KMS-11 (cell line): ENCODE measurements around the gene EEFSEC.

Source experiments
- H2AFZ ChIP-seq: fragments of 200-600 bp; sonication (generic); 2 replicates; pipeline ENCODE4 v1.6.1; 2016; ENCODE audit warnings: antibody characterized with exemption, mixed run types, low read depth
- H3K27ac ChIP-seq: fragments of 200-600 bp; sonication (generic); 2 replicates; pipeline ENCODE4 v1.6.1; 2016; ENCODE audit warnings: mild to moderate bottlenecking, mixed run types
- H3K27me3 ChIP-seq: fragments of 200-600 bp; sonication (generic); 2 replicates; pipeline ENCODE4 v1.6.1; 2017; ENCODE audit warnings: mild to moderate bottlenecking, low read depth, mixed run types, moderate library complexity; ENCODE audit not compliant: insufficient read depth
- H3K36me3 ChIP-seq: fragments of 200-600 bp; sonication (generic); 2 replicates; pipeline ENCODE4 v1.6.1; 2017; ENCODE audit warnings: mild to moderate bottlenecking, mixed run types; ENCODE audit not compliant: insufficient read depth
- H3K4me1 ChIP-seq: fragments of 200-600 bp; sonication (generic); 2 replicates; pipeline ENCODE4 v1.6.1; 2016; ENCODE audit warnings: mild to moderate bottlenecking, low read depth, mixed run types; ENCODE audit not compliant: poor library complexity, severe bottlenecking
- H3K4me2 ChIP-seq: fragments of 200-600 bp; sonication (generic); 2 replicates; pipeline ENCODE4 v1.7.0; 2016; ENCODE audit warnings: mild to moderate bottlenecking, mixed run types
- H3K4me3 ChIP-seq: fragments of 200-600 bp; sonication (generic); IDR thresholded peaks from 2 replicates; pipeline ENCODE4 v1.6.1; 2017; ENCODE audit warnings: low read depth, low read length, mixed read lengths; ENCODE audit not compliant: insufficient read depth
- H3K79me2 ChIP-seq: fragments of 200-600 bp; sonication (generic); 2 replicates; pipeline ENCODE4 v1.6.1; 2016; ENCODE audit warnings: low read depth, mixed run types; ENCODE audit not compliant: insufficient read depth
- H3K9ac ChIP-seq: fragments of 200-600 bp; sonication (generic); 2 replicates; pipeline ENCODE4 v1.6.1; 2016; ENCODE audit warnings: mild to moderate bottlenecking, mixed run types
- H4K20me1 ChIP-seq: fragments of 200-600 bp; sonication (generic); 2 replicates; pipeline ENCODE4 v1.6.1; 2016; ENCODE audit warnings: mild to moderate bottlenecking, mixed run types; ENCODE audit not compliant: insufficient read depth
- CTCF ChIP-seq: fragments of 200-600 bp; sonication (generic); conservative IDR thresholded peaks from 2 replicates; pipeline ENCODE4 v1.6.1; 2017; ENCODE audit warnings: low read depth, mild to moderate bottlenecking, antibody characterized with exemption, low read length, moderate library complexity, mixed read lengths

Gene EEFSEC

GRCh38 chr3:128432971-128433836, 279.9 kb downstream of the EEFSEC start:
- Histone ChIP-seq H3K9ac (no peak overlapping the region), H3K4me1 (no peaks in the 10 kb centered on the region), H3K36me3 (no peaks in the 10 kb centered on the region), H2AFZ (no peak overlapping the region), H3K27me3 (peaks cover 14% of the 10 kb centered on the region; the same call in 1 of the 2 replicates), H3K79me2 (no peaks in the 10 kb centered on the region), H3K4me3 (no peak overlapping the region), H3K4me2 (no peak overlapping the region), H4K20me1 (no peaks in the 10 kb centered on the region), H3K27ac (no peak overlapping the region)
- TF ChIP-seq CTCF = no peak

- Histone ChIP-seq H4K20me1 (no peaks in the 10 kb centered on the region), H3K36me3 (no peaks in the 10 kb centered on the region), H3K4me3 (no peak overlapping the region), H3K9ac (no peak overlapping the region), H3K4me1 (no peaks in the 10 kb centered on the region), H3K79me2 (no peaks in the 10 kb centered on the region), H2AFZ (no peak overlapping the region), H3K4me2 (no peak overlapping the region), H3K27me3 (peaks cover 14% of the 10 kb centered on the region; the same call in 1 of the 2 replicates), H3K27ac (no peak overlapping the region)
- no peak for TF ChIP-seq CTCF
Observed at GRCh38 chr3:128433837-128434165, 280.5 kb downstream of the EEFSEC start.

- Histone ChIP-seq H3K27me3 (peaks cover 16% of the 10 kb centered on the region; the same call in 1 of the 2 replicates), H3K79me2 (no peaks in the 10 kb centered on the region), H3K27ac (no peak overlapping the region)
Observed at GRCh38 chr3:128434524-128434923, 281.2 kb downstream of the EEFSEC start.

GRCh38 chr3:128435058-128435457, 281.8 kb downstream of the EEFSEC start:
- Histone ChIP-seq H3K27me3 (peaks cover 21% of the 10 kb centered on the region; the same call in 1 of the 2 replicates), H4K20me1 (no peaks in the 10 kb centered on the region), H3K79me2 (no peaks in the 10 kb centered on the region), H3K36me3 (no peaks in the 10 kb centered on the region), H3K4me1 (no peaks in the 10 kb centered on the region), H3K27ac (no peak overlapping the region), H3K4me2 (no peak overlapping the region), H3K9ac (no peak overlapping the region), H3K4me3 (no peak overlapping the region), H2AFZ (no peak overlapping the region)
- no peak for TF ChIP-seq CTCF

More at GRCh38 chr3:128434524-128434923, 281.2 kb downstream of the EEFSEC start:
- no peak overlapping the region for H3K9ac ChIP-seq
- H3K4me2 ChIP-seq = no peak overlapping the region
- no peaks in the 10 kb centered on the region for H3K36me3 ChIP-seq
- H3K4me3 ChIP-seq = no peak overlapping the region
- no peak overlapping the region for H2AFZ ChIP-seq
- TF ChIP-seq CTCF = no peak
- H4K20me1 ChIP-seq = no peaks in the 10 kb centered on the region
- H3K4me1 ChIP-seq = no peaks in the 10 kb centered on the region
